ENCODE measurements around the gene OGFR.

DNA sequence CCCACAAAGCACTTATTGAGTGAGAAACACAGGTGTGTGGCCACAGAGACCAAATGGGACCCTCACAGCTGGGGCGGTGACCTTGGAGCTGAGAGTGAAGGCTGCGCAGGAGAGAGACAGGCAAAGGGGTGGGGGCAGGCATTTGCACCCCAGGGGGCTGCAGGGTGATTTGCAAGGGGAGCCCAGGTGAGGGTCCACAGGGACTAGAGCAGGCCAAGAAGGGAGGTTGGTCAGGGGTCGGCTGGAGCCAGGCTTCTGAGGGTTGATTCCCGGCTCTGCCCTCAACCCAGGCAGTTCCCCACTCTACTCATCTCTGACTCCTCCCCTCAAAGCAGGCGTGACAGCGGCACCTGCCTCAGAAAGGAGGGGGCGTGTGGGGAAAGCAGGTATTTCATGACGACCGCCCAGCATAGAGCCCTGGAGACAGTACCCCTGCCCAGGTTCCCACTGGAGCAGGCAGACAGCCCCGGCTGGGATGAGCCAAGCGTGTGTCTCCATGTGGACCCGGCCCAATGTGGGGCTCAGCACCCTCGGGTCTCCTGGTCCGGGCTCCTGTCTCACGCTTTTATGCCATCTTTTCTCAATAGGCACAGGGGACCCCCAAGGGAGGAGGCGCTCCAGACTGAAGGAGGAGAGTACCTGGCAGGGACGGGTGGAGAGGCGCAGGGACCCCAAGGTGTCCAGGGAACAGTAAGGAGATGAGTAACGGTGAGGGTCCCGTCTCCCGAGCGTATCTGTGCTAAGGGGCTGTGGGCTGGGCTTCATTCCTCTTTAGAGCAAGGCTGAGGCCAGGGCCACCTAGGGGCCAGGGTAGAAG, 11.5 kb upstream of the OGFR start:
- TF ChIP-seq BHLHE40 (IDR thresholded peaks at IDR 0.05; ENCODE audit: borderline replicate concordance) (no peak), SUZ12 (IDR thresholded peaks at IDR 0.05) (no peak), FOXM1 (IDR thresholded peaks at IDR 0.05; ENCODE audit: borderline replicate concordance) (no peak), SP1 (IDR thresholded peaks at IDR 0.05) (no peak), ARNT (IDR thresholded peaks at IDR 0.05) (no peak), FOXA1 (IDR thresholded peaks at IDR 0.05) (no peak), L3MBTL2 (conservative IDR thresholded peaks at IDR 0.05) (no peak), ZNF384 (IDR thresholded peaks at IDR 0.05) (no peak), LEF1 (IDR thresholded peaks at IDR 0.05; ENCODE audit: borderline replicate concordance) (no peak), NFRKB (IDR thresholded peaks at IDR 0.05) (no peak)
- TF ChIP-seq, protein P1, sequence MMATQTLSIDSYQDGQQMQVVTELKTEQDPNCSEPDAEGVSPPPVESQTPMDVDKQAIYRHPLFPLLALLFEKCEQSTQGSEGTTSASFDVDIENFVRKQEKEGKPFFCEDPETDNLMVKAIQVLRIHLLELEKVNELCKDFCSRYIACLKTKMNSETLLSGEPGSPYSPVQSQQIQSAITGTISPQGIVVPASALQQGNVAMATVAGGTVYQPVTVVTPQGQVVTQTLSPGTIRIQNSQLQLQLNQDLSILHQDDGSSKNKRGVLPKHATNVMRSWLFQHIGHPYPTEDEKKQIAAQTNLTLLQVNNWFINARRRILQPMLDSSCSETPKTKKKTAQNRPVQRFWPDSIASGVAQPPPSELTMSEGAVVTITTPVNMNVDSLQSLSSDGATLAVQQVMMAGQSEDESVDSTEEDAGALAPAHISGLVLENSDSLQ (IDR thresholded peaks at IDR 0.05): no peak

All from HEK293T (cell line).